HG03039 (cell line): ENCODE measurements around the gene HPGDS.
"Not testable (repeated sequence)": the region's sequence is repeated elsewhere in the genome, so short reads cannot be mapped to it uniquely, and the experiment has no call there.

Source experiments
- ATAC-seq: cut with Tn5 transposase; IDR thresholded peaks from one replicate; pipeline ENCODE4 v1.9.1; 2021; ENCODE audit warnings: mild to moderate bottlenecking, moderate library complexity; ENCODE audit not compliant: unreplicated experiment

Gene HPGDS

GRCh38 chr4:94342694-94343093 lies at the start of gene HPGDS:
Gene HPGDS, minus strand, starts transcription at chr4:94342836. Its CDS starts 8,207 bp downstream, at chr4:94334629.
- no peak for ATAC-seq

GRCh38 chr4:94390804-94391410 lies 48.3 kb upstream of the HPGDS start:
- ATAC-seq, result no peak

GRCh38 chr4:94389595-94390267 lies 47.1 kb upstream of the HPGDS start:
- ATAC-seq, result no peak

- not testable (repeated sequence) for ATAC-seq
These were observed 45.3 kb upstream of the HPGDS start for GRCh38 chr4:94387965-94388364.

GRCh38 chr4:94385452-94385851 lies 42.8 kb upstream of the HPGDS start:
- ATAC-seq, result not testable (repeated sequence)

- not testable (repeated sequence) for ATAC-seq
These were observed 40.3 kb upstream of the HPGDS start for GRCh38 chr4:94382891-94383290.

GRCh38 chr4:94378047-94378446 lies 35.4 kb upstream of the HPGDS start:
- no peak for ATAC-seq

- no peak for ATAC-seq
These were observed 34.7 kb upstream of the HPGDS start for GRCh38 chr4:94377294-94377693.

- ATAC-seq, result no peak
These were observed 32.7 kb upstream of the HPGDS start for GRCh38 chr4:94375364-94375763.

- no peak for ATAC-seq
These were observed 31.1 kb upstream of the HPGDS start for GRCh38 chr4:94373752-94374151.

GRCh38 chr4:94372991-94373390 lies 30.4 kb upstream of the HPGDS start:
- no peak for ATAC-seq

- no peak for ATAC-seq
These were observed 29.8 kb upstream of the HPGDS start for GRCh38 chr4:94372228-94372978.

- ATAC-seq, result no peak
These were observed 28.7 kb upstream of the HPGDS start for GRCh38 chr4:94371290-94371689.

GRCh38 chr4:94370533-94371254 lies 28.1 kb upstream of the HPGDS start:
- no peak for ATAC-seq

GRCh38 chr4:94369046-94369445 lies 26.4 kb upstream of the HPGDS start:
- no peak for ATAC-seq

GRCh38 chr4:94368459-94368858 lies 25.8 kb upstream of the HPGDS start:
- ATAC-seq, result no peak

- no peak for ATAC-seq
These were observed 22.7 kb upstream of the HPGDS start for GRCh38 chr4:94365304-94365703.

GRCh38 chr4:94364527-94364926 lies 21.9 kb upstream of the HPGDS start:
- no peak for ATAC-seq

GRCh38 chr4:94363136-94363655 lies 20.6 kb upstream of the HPGDS start:
- no peak for ATAC-seq

GRCh38 chr4:94359838-94360237 lies 17.2 kb upstream of the HPGDS start:
- no peak for ATAC-seq

GRCh38 chr4:94359221-94359620 lies 16.6 kb upstream of the HPGDS start:
- no peak for ATAC-seq
